DMS79 treated with DMSO at 0.1 percent for 48 hours (cell line): ENCODE measurements around the gene GPR15LG.

ENCODE experiments used
- DNase-seq: peaks from one replicate; lab custom pipeline; 2025; lab: John Stamatoyannopoulos, UW

The GPR15LG gene

DNA sequence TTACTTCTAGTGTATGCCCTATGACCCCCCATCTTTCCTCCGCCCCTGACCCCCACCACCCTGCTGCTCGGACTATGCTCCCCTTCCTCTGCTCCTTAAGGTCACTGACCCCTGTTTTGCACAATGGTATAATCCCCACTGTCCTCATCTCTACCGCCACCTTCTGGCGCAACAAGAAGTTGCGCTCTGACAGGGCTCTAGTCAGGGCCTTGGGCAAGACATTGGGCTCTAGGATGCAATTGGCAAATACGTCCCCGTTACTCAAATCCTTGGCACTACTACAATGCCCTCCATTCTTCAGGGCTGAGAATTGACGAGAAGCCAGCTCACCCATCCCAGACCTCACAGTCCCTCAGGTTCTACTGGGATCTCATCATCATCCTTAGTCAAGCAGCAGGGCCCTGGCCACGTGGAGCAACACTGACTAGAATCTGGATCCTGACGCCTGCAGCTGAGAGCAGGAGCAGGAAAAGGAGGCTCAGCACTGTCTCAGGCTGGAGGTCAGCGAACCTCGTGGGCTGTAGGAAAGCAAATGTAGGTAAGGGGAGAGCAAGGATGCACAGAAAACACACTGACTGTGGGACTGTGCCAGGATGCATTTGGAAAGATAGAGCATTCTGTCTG is 41.1 kb downstream of the GPR15LG start:
- DNase-seq: no peak

DNA sequence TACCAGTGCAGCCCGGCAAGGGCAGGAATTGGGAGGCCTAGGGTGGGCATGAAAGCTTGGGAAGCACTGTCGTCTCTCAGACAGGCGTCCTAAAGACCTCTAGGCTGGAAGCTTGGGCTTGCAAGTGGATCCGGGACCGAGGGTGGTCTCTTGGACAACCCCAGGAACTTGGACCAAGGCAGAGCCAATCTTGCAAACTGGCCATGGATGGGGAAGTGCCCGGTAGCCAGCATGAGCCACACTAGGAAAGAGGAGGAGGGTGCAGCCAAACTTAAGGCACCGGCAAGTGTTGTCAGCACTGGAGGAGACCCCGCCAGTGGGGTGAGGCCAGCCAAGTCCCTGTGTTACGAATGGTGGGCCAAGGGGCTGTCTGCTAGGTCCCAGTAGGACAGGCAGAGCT is 43.2 kb downstream of the GPR15LG start:
- DNase-seq: no peak

DNA sequence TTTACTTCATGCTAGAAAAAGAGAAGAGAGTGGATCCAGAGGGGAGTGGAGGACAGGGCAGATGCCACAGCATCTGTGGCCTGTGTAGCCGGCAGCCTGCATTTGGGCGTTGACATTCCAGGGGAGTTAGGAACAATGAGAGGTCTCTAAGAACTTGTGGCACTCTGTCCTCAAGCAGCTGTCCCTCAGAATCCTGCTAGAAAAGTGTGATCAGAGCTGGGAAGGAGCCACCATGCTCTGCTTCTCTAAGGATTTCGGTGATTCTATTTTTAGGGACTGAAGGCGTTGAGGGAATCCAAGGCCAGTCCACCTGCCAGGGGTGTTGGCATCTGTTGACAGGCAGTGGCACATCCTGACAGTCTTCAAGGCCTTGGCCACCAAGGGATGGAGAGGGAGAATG is 44.1 kb downstream of the GPR15LG start:
- DNase-seq: no peak

DNA sequence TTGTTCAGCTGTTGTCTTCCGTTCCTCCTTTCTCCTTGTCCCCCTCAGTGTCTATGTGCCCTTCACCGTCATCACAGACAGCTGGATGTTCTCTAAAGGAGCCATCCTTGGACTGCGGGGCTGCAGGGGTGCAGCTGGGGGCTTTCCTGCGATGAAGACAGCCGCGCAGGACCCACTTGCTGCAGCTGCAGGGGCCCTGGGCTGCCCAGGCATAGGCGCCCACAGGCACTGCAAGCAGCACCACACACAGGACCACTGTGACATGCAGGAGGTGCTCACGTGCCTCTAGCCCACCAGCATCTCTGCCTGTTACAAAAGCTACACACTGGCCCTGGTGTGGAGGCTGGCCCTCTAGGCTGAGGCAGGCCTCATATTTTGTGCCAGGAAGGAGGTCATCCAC is 48.3 kb downstream of the GPR15LG start:
- DNase-seq: no peak

DNA sequence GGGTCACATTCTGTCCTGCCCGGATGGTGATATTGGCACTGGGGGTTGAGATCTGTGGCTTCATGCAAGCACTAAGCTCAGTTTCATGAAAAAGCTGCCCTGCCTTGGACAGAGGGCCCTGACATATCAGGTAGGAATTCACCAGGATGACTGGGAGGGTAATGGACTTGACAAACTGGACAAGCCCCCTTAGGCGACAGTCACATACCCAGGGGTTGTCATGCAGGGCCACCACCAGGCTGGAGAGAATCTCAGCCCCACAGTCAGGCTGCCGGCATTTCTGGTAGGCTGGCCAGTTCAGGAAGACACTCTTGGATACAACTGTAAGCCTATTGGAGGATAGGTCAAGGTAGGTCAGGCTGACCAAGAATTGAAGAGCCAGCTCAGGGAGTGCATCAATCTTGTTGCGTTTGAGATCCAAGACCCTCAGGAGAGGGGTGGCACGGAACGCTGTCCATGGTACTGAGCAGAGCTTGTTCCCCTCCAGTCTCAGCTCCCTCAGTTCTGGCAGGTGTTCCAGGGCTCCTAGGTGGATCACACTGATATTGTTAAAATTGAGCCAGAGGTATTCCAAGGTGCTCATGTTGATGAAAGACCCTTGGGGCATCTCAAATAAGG is 50.9 kb downstream of the GPR15LG start:
- no peak for DNase-seq

DNA sequence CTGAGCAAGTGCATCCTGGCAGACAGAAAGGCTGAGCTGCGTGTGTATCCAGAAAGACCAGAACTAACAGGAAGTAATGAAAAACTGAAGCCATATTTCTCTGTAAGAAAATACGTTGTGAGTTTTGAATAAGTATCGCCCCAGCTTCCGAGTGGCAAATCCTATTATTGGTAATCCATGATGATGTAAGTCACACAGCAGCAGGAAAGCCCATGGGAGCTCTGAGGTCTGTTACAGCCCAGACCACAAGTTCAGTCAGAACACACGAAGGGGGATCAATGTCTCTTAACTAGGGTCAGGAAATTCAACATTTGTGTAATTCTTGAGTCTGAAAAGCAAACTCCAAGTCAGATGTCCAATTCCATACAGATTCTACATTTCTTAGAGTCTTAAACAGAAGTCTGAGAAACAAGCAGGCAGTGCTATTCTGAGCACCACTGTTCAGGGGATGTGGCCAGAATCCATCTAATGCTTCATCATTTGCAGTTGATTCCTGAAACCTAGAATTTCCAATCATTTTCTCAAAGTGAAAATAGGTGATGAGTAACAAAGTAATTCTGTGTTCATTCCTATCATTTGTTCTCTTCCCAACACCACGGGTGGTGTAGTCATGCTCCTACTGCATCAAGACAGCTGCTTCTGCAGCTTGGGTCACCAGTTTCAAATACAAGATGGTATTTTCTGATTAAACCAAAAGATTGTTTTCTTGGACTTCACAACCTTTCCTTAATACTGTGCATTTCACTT is 52.0 kb downstream of the GPR15LG start, which contains the start of gene LRIT2:
LRIT2 (minus strand) TSS at position 118 of the 747 bp plus-strand sequence; CDS start at position 94, 24 bp downstream.
- DNase-seq: no peak

DNA sequence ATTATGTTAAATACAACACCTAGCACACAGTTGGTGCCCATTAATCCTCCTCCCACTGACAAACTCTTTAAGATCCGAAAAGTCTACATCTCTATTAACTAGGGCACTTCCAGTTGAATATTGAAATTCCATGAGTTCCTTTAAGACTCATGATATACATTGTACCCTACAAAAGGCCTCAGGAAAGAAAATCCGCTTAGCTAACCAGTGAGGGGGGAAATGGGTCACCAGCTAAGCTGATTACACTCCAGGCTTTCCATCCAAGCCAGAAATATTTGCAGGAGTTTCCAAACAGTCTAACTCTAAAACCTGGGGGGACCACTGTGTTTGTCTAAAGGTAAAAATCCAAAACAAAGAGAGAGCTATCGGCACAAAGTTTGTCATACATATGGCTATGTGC is 53.0 kb downstream of the GPR15LG start:
- no peak for DNase-seq

DNA sequence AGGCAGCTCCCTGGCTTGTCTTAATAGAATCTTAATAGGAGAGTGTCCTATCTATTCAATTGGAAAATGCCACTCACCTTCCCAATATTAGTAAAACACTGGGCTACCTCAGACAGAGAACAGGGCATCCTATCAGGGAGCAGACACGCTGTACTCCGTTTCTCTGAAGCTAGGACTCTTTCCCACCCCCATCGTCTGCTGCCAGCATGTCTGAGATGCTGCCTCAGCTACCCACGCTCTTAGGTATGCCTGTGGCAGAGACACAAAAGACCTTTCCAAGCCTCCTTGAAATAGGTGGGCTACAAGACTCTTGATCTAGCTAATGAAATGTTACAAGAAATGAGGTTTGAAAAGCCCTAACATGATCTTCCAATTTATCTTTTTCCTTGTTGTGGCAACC is 54.2 kb downstream of the GPR15LG start:
- no peak for DNase-seq

DNA sequence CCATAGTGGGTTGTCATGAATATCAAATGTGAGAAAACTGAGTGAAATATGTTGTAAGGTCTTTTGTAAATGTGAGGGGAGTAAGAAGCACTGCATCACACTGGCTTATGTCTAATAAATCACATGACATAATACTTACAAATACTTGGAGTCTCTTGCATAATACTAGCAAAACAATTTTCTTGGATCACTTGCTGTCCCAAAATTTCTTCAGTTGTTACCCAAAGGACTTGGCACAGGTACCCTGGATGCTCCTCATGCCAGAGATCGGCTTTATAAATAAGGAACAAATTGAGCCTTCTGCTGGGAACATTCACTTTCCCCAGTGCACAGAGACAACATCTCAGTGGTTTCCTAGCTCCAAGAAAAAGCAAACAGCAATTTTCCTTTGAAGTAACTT is 56.8 kb downstream of the GPR15LG start:
- DNase-seq: no peak

DNA sequence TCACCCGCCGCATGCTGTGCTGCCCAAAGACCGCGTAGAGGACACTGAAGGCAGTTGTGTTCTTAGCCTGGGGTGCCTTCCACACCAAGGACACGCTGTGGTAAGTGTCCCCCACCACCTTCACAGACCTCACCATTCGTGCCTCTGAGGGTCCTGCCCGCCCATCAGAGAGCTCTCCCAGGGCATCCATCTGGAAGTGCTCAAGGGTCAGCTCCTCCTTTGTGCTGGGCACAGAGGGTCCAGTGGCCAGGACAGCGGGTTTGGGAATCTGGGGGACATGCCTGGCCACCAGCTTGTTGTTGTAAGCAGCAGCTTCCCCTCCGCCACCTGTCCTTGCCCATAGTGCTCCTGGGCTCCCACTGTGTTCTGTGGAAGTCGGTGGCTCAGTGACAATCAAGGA is 58.8 kb downstream of the GPR15LG start:
- DNase-seq: no peak

DNA sequence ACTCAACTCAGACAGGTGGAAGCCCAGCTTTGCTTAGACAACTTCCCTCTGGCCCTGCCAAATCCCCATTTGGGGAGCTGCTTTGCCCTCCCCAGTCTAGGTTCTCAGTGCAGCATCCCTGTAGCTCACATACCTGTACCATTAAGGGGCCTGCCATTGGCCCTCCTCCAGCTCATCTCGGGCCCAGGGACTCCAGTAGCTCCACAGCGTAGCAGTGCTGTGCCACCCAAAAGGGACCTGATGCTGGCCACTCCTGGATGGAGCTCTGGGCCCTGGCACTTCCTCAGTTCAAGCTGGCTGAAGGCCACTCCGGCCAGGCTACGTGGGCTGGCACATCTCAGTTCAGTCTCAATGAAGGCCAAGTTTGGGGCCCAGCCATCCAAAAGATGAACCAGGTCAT is 60.3 kb downstream of the GPR15LG start:
- DNase-seq: no peak

DNA sequence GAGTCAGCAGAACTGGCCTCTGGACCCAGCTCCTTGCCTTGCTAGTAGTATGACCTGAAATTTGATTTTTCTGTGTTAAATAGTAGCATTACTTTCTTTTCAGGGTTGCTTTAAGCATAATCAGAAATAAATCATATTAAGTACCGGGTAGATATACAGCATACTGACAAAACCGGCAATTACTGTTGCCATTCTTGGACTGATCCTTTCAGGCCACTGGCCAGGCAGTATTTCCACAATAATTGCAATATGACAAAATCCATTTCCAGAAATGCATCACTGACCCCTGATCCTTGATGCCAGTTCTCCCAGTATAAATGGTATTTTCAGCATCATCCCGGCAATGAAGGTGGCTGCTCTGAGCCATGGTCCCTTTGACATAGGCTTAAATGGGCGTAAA is 60.9 kb downstream of the GPR15LG start:
- DNase-seq: no peak
